ENCODE results near the gene NFKBIB.

NFKBIB gene

DNA sequence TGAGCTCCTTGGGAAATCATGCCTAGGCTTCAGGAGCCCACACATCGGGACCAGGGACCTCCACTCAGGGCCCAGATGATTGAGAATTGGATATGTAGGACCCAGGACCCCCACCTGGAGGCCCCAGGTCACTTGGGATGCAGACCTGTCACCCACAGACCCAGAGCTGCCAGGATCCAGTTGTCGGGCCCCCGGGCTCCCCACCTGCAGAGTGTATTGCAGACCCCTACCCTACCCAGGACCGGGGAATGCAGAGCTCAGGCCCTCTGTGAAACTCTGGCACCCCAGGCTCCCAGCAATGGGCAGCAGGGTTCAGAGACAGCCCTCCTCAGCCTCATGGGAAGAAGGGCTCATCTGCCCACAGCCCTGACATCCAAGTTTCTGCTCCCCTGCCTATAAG, 5.9 kb downstream of the NFKBIB start:
- FAIRE-seq: no peak

DNA sequence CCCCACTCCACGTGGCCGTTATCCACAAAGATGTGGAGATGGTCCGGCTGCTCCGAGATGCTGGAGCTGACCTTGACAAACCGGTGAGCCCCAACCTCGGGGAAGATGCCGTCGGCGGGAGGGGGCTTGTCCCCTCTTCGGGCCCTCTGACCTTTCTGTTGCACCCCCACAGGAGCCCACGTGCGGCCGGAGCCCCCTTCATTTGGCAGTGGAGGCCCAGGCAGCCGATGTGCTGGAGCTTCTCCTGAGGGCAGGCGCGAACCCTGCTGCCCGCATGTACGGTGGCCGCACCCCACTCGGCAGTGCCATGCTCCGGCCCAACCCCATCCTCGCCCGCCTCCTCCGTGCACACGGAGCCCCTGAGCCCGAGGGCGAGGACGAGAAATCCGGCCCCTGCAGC, 7.5 kb downstream of the NFKBIB start:
- FAIRE-seq: no peak

DNA sequence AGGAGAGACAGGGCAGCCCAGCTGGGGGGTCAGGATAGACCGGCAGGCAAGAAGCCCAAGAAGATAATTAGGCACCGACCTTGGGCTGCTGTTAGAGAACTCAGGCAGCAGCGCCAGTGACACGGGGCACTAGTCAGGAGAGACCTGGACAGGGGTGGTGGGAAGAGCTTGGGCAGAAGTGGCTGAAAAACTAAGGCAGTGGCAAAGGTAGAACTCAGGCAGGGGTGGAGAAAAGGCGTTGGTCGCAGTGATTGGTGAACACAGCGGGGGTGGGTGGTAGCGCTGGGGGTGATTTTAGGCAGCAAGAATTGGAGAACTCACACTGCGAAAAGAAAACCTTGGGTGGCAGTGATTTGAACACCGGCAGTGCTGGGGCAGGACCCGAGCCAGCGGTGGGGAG, 7.9 kb downstream of the NFKBIB start:
- FAIRE-seq: no peak

GRCh38 chr19:38908911-38909310, 9.1 kb downstream of the NFKBIB start:
- FAIRE-seq: no peak

DNA sequence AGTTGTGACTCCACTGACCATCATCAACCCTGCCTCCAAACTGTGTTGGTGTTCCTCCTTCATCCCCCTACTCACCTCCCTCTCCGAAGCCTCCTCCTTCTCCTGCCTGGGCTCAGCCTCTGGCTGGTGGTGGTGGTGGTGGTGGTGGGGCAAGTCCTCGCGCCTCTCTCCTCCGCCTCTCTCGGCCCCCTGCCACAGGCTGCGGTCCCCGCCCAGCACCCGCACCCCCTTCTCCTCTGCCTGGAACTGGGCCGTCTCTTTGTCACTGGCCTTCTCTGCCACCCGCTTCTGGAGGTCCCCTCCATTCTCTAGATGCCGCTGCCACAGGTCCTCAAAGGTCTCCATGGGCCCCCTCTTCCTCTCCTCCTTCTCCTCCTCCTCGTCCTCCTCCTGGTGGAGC, 10.7 kb downstream of the NFKBIB start:
- FAIRE-seq: no peak

DNA sequence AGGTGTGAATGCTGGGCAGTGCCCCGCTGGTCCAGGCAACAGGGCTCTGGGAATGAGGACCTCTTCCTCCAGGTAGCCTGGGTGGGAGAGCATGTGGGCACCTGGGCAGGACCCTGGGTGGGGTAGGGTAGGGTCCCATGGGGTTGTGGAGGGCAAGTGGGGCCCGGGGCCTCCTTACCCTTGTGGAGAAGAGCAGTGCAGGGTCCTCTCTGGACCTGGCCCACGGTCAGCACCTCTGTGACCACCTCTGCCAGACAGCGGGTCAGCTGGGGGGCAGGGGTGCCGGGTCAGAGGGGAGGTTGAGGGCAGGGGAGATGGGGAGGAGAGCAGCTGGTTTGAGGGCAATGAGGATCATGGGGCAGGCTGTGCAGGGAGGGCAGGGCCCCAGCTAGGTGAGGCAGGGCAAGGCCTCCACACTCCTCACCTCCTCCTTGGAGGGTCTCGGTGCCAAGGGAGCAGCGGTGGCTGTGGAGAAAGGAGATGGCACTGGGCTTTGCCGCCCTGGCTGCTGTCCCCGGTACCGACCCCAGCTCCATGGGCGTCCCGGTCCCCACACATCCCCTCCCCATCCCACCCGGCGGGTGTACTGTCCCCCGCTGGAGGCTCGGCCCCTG, 11.7 kb downstream of the NFKBIB start:
- no peak for FAIRE-seq

DNA sequence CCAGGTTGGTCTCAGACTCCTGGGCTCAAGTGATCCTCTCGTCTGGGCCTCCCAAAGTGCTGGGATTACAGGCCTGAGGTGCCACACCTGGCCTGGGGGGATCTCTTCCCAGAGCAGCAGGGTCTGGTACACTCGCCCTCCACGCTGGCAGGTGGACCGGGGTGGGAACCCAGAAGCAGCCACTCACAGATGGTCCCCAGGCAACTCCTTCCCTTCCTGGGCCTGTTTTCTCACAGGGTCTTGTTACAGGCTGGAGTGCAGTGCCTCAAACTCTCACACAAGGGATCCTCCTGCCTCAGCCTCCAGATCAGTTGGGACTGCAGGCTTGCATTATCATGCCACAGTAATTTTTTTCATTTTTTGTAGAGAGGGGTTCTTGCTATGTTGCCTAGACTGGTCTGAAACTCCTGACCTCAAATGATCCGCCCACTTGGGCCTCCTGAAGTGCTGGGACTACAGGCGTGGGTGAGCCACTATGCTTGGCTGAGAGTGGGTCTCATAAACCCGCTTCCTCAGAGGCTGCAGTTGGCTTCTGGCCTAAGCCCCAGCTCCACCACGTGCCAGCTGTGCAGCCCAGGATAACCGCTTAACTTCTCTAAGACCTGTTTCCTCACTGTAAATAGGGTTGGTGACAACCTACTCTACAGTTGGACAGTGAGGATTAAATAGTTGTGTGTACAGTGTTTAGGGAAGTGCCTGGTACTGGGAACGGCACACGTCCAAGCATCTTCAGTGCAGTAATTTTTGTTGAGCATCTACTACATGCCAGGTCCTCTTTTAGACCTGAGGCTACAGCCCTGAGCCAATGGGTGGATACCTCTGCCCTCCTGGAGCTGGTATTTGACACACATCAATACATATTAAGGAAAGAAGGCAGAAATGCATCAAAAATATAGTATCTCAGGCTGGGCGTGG, 13.1 kb downstream of the NFKBIB start:
- FAIRE-seq: no peak

- FAIRE-seq: no peak
These were observed 14.2 kb downstream of the NFKBIB start for GRCh38 chr19:38913958-38914357.

DNA sequence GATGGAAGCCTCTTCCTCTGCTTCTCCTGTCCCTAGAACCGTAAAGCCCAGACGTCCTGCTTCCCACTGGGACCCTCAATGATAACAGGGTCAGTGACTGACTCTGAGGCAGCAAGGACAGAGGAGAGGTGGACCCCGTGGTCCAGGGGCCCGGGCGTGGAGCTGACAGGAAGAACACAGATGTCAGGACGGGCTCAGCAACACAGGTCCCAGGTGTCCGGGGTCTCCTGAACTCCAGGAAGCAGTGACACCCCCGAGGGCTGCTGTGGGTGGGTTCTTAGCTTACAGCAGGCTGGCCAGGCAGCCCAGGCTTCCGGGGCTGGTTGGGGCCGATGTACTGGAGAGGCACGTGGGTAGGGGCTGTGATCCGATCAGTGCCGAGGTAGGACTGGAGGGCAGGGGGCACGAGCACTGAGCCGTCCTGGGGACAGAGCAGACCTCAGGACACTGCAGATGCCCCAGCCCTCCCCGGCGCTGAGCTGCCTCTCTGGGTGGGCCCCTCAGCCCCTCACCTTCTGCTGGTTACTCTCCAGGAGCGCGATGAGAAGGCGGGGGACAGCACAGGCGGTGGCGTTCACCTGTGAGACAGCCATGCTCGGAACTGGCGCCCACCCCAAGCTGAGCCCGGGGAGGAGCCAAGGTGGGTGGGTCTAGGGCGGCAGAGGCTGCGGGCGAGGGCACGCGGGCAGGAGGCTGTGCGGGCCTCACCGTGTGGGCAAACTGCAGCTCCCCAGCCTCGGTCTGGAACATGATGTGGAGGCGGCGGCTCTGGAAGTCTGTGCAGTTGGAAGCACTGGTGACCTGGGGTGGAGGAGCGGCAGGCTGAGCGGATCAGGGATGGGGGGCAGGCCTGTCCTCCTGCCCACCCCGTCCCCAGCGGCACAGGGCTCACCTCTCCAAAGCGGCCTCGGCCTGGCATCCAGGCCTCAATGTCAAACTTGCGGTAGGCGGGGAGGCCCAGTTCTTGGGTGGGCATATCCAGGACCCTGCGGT, 15.9 kb downstream of the NFKBIB start:
- no peak for FAIRE-seq

- FAIRE-seq: no peak
These were observed 17.7 kb downstream of the NFKBIB start for GRCh38 chr19:38917516-38917915.

DNA sequence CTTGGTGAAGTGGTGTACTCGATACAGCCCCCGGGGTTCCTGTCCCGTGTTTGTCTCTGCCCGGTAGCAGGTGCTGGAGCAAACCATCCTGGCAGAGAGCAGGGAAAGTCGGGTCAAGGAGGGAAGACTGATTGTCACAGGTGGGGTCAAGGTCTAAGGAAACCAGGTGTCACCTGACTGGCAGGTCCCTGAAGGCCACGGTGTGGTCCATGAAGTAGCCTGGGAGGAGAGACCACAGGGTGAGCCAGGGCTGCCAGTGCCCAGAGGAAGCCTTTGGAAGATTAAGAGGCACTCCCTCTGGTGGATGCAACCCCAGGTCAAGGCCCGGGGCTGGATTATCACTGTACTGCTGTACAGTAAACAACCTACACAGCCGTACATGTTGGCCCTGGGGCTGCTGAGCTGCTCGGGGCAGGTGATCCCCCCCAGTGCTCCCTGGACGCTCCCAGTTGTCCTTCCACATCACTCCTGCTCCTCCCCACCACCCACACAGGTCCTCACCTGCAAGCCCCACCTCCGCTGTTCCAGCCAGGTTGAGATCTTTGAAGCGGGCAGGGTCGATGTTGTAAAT, 18.2 kb downstream of the NFKBIB start:
- no peak for FAIRE-seq

GRCh38 chr19:38918526-38918925, 18.8 kb downstream of the NFKBIB start:
- FAIRE-seq: no peak

- FAIRE-seq: no peak
These were observed 20.2 kb downstream of the NFKBIB start for GRCh38 chr19:38919837-38920601.

- no peak for FAIRE-seq
These were observed 21.0 kb downstream of the NFKBIB start for GRCh38 chr19:38920602-38921419.

GRCh38 chr19:38921420-38922274, 21.9 kb downstream of the NFKBIB start:
- no peak for FAIRE-seq

- FAIRE-seq: no peak
These were observed 22.7 kb downstream of the NFKBIB start for GRCh38 chr19:38922482-38922881.

DNA sequence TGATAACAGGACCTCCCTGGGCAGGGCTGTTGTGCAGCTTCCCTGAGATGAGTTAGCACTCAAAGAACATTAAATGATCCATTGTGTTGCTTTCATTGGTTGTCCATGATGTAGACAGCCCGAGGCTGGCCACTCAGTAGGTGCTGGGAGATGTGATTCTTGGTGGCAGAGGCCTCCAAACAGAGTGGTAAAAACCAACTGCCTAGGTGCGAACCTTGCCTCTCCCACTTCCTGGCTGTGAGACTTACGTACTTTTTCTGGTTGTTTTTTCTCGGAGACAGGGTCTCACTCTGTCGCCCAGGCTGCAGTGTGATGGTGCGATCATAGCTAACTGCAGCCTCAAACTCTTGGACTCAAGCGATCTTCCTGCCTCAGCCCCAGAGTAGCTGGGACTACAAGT, 24.6 kb downstream of the NFKBIB start:
- FAIRE-seq: no peak

DNA sequence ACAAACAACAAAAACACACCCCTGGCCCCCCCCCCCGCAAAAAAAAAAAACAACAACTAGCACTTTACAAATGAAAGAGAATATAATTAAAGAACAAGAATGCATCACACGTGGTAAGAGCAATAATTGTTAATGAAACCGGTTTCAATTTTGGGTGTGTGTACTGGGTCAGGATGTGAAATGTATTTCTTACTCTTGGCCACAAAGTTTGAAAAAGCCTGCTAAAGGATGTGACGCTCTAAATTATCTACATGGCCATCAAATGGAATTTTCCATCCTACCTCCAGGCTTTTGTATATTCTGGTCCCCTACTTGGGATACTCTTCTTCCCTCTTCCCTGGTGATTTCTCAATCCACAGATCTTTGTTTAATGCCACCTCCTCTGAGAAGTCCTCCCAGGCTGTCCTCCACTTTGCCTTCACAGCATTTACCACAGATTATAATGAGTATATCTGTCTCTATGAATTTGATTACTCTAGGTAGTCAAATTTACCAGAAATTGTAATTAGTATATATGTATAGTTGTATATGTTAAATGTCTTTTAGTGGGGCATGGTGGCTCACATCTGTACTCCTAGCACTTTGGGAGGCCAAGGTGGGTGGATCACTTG, 28.7 kb downstream of the NFKBIB start:
- FAIRE-seq: no peak

DNA sequence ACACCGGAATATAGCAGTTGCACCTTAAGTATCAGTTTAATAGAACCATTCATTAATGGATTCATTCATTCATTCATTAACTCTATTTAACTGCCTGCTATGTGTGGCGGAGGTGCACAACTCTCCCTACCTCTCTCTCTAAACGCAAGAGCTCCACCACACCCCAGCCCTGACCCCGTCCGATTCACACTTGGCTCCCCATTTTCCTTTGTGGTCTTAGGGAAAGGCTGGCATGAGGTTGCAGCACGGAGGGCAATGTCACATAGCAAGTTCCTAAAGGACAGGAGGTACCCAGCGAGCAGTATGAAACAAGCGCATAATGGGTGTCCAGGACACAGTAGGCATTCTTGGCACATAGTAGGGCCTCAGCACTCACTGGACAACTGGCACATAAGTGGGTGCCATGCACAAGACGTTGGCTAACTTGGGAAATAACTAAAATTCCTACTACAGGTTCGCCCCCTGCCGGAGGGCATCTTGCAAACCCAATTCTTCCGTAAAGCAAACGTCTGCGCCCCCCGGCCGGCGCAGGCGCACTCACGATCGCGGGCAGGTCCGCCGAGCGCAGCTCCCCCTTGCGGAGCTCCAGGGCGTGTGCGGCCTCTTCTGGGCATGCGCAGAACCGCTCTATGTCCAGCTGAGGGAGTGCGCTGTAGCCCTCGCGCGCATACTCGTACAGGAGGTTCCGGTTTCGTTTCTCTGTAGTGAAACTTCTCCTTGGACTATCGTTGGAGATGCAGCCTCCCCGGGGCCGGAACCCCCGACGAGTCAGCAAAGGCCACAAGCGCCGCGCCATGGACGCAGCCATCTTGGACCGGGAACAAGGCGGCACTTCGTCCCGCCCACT, 30.4 kb downstream of the NFKBIB start, which contains the start of gene SARS2:
Gene SARS2, minus strand, starts transcription at position 835 of the 847 bp plus-strand sequence. Its CDS starts 27 bp downstream, at position 808.
- no peak for FAIRE-seq

Measured in A204.1 (cell line).